Esophagus (tissue), 2 donors: ENCODE data around the gene PKNOX2. TPM values are rescaled to one million over a fixed set of nuclear protein-coding genes. Genes with fewer than 3 reads are reported as not detected.

Experiments
- H3K27ac ChIP-seq, 2 donors: one replicate each; pipeline ENCODE4 v1.5.1; 2013; ENCODE audit warnings: low read depth in 2 of 2, mild to moderate bottlenecking in 2 of 2, inconsistent platforms in 1 of 2, low read length in 1 of 2, moderate library complexity in 1 of 2
- H3K27me3 ChIP-seq, 2 donors: one replicate each; pipeline ENCODE4 v1.6.1; 2013; ENCODE audit warnings: low read length in 2 of 2, control low read depth in 1 of 2, mild to moderate bottlenecking in 1 of 2; ENCODE audit not compliant: insufficient read depth in 2 of 2, control insufficient read depth in 1 of 2
- H3K36me3 ChIP-seq, 2 donors: one replicate each; pipeline ENCODE4 v1.6.1; 2013; ENCODE audit warnings: low read length in 1 of 2; ENCODE audit not compliant: control insufficient read depth in 2 of 2, insufficient read depth in 2 of 2
- H3K4me1 ChIP-seq, 2 donors: one replicate each; pipeline ENCODE4 v1.6.1; 2013; ENCODE audit warnings: low read length in 1 of 2; ENCODE audit not compliant: control insufficient read depth in 2 of 2, insufficient read depth in 2 of 2
- H3K4me3 ChIP-seq, 2 donors: one replicate each; pipeline ENCODE4 v1.5.1; 2013; ENCODE audit warnings: low read length in 2 of 2, mild to moderate bottlenecking in 2 of 2, low read depth in 1 of 2, moderate library complexity in 1 of 2
- H3K9me3 ChIP-seq, 2 donors: one replicate each; pipeline ENCODE4 v1.6.1; 2013; ENCODE audit warnings: mild to moderate bottlenecking in 2 of 2, low read depth in 1 of 2, low read length in 1 of 2, moderate library complexity in 1 of 2; ENCODE audit not compliant: control insufficient read depth in 2 of 2, insufficient read depth in 1 of 2
- WGBS, 2 donors: extraction: QIAGEN DNeasy Blood & Tissue Kit; methylation state at CpG; one replicate each; pipeline ENCODE4 v1.1.7; 2013; 5-methylcytosine and 5-hydroxymethylcytosine counted together
- polyA plus RNA-seq, 2 donors: library from polyadenylated mRNA; stranded (reverse); fragments of 200-250 nt; gene quantifications; one replicate each; pipeline ENCODE4 v1.2.3, GENCODE V29; 2013
- donor health status: healthy with polysubstance abuse.
- donor health status: Bipolar disorder and iron deficiency.

Gene PKNOX2
- polyA plus RNA-seq, 2 donors: 0.24 to 0.43 TPM

GRCh38 chr11:125441648-125442410 is 277.3 kb downstream of the PKNOX2 start:
- Histone ChIP-seq H3K4me1 (no peaks in the 10 kb centered on the region), H3K36me3 (no peaks in the 10 kb centered on the region), H3K4me3 (no peak overlapping the region), H3K9me3 (no peaks in the 10 kb centered on the region), H3K27me3 (no peaks in the 10 kb centered on the region), H3K27ac (no peak overlapping the region)
- WGBS, 2 donors: 66% methylated on average over 11 of the region's 11 CpGs

DNA sequence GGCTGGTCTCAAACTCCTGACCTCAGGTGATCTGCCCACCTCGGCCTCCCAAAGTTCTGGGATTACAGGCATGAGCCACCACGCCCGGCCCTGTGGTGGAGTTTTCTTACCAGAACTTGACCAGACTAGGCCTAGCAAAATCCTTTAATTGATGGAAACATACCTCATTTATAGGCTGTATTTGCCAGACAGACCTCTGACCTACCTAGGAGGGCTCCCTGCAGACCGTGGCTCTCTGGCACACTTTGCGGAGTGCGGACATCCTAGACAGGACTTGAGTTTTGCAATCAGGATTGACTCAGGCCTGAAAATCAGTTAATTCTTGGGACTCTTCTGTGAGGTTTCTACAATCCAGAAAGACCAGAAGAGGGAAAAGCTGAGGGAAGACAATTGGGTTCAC is 278.4 kb downstream of the PKNOX2 start:
- no peaks in the 10 kb centered on the region for H3K36me3 ChIP-seq
- no peak overlapping the region for H3K27ac ChIP-seq
- H3K27me3 ChIP-seq: no peaks in the 10 kb centered on the region
- no peaks in the 10 kb centered on the region for H3K4me1 ChIP-seq
- no peaks in the 10 kb centered on the region for H3K9me3 ChIP-seq
- no peak overlapping the region for H3K4me3 ChIP-seq
- WGBS, 2 donors: 92 to 94% methylated on average over 6 of the region's 6 CpGs

DNA sequence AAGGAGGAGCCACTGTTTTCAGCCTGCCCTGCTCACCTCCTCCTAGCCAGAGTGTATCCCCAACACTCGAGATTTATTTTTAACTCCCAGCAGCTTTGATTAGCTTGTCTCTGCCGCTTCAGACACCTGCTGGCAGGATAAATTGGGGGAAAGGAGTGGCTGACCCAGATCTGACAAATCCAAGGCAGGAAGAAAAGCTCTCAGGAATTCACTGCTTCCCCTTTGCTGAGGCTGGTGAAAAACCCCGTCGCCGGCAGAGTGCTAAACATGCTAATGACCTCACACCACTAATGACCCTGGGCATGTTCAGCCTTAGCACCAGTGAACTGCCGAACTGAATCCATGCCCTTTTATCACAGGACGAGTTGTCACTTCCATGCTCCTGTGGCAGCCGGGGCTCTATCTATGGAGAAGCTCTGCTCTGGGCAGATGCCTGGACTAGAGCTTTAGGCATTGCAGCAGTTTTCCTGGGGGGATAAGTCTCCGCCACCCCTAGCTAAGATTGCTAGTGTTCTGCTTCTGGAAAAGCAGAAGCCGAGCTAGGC is 279.3 kb downstream of the PKNOX2 start:
- Histone ChIP-seq H3K36me3 (no peaks in the 10 kb centered on the region), H3K4me3 (no peak overlapping the region), H3K4me1 (no peaks in the 10 kb centered on the region), H3K27me3 (no peaks in the 10 kb centered on the region), H3K27ac (no peak overlapping the region), H3K9me3 (no peaks in the 10 kb centered on the region)
- WGBS, 2 donors: 44 to 45% methylated on average over 10 of the region's 10 CpGs

- H3K9me3 ChIP-seq: no peaks in the 10 kb centered on the region
- WGBS, 2 donors: 89 to 92% methylated on average over 12 of the region's 12 CpGs
- H3K27ac ChIP-seq: no peak overlapping the region
- no peak overlapping the region for H3K4me3 ChIP-seq
- no peaks in the 10 kb centered on the region for H3K27me3 ChIP-seq
- H3K36me3 ChIP-seq: no peaks in the 10 kb centered on the region
- no peaks in the 10 kb centered on the region for H3K4me1 ChIP-seq
Observed at GRCh38 chr11:125445731-125446130, 281.2 kb downstream of the PKNOX2 start.

DNA sequence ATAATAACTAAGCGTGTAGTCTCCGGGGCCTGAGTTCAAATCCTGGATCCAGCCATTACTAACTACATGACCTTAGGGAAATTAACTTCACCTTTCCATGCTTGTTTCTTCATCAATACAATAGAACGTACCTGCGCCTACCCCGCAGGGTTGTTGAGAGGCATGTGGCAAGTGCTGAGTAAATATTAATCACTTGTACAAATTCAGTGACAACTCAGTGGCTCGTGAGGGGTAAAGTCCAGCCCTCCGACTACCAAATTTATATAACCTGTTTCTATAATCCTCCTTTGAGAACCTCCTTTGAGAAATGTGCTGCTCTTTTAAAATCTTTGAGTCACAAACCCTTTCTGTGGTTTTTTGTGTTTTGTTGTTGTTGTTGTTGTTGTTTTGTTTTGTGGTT is 281.7 kb downstream of the PKNOX2 start:
- no peaks in the 10 kb centered on the region for H3K9me3 ChIP-seq
- no peak overlapping the region for H3K27ac ChIP-seq
- H3K27me3 ChIP-seq: no peaks in the 10 kb centered on the region
- no peak overlapping the region for H3K4me3 ChIP-seq
- 73 to 86% methylated on average over 7 of the region's 7 CpGs for WGBS, 2 donors
- H3K4me1 ChIP-seq: no peaks in the 10 kb centered on the region
- no peaks in the 10 kb centered on the region for H3K36me3 ChIP-seq

GRCh38 chr11:125447721-125448120 is 283.2 kb downstream of the PKNOX2 start:
- Histone ChIP-seq H3K9me3 (no peaks in the 10 kb centered on the region), H3K4me3 (no peak overlapping the region), H3K27ac (no peak overlapping the region), H3K27me3 (no peaks in the 10 kb centered on the region), H3K4me1 (no peaks in the 10 kb centered on the region), H3K36me3 (peaks cover 0 to 3% of the 10 kb centered on the region in 2 donors)
- WGBS, 2 donors: 90 to 91% methylated on average over 6 of the region's 6 CpGs

DNA sequence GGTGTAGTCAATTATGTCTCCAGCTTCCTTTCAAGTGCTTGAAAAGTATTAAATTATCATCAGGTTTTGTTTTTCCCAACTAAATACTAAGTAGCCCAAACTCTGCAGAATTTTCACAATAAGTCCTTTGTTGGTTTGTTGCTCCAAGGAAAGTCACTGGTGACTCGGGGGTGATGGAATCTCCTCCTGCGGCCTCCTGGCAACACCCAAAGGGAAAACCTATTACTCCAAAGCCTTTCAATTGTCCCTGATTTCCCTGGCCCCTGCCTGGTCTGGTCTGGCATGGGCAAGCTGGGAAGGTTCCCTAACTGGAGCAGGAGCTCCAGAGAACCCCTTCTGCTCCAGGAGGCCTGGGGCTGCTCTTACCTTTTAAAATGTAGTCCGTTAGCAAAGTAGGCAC is 283.6 kb downstream of the PKNOX2 start:
- Histone ChIP-seq H3K4me3 (no peak overlapping the region), H3K36me3 (peaks cover 0 to 3% of the 10 kb centered on the region in 2 donors), H3K4me1 (no peaks in the 10 kb centered on the region), H3K27me3 (no peaks in the 10 kb centered on the region), H3K27ac (no peak overlapping the region), H3K9me3 (no peaks in the 10 kb centered on the region)
- WGBS, 2 donors: 74 to 76% methylated on average over 3 of the region's 3 CpGs

DNA sequence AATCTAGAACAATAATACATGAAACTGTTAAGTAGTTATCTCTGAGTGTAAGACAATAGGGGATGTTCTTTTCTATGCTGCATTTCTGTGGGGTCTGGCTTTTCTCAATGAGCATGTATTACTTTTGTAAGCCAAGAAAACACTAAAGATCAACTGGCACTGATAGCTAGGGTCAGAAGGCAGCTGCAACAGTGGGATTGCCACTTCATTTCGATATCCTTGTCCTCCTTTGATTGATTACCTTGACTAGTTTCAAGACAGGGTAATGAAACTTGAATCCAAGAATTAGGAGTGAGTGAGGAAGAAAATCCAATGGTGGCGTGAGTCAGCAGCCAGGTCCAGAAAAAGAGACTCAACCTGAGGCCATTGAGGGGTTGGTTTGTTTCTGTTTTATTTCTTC is 285.0 kb downstream of the PKNOX2 start:
- 75 to 79% methylated on average over 2 of the region's 2 CpGs for WGBS, 2 donors
- Histone ChIP-seq H3K27ac (no peak overlapping the region), H3K4me3 (no peak overlapping the region), H3K4me1 (no peaks in the 10 kb centered on the region), H3K27me3 (no peaks in the 10 kb centered on the region), H3K9me3 (no peaks in the 10 kb centered on the region), H3K36me3 (peaks cover 0 to 3% of the 10 kb centered on the region in 2 donors)

GRCh38 chr11:125451400-125452124 is 287.0 kb downstream of the PKNOX2 start:
- 25 to 26% methylated on average over 10 of the region's 10 CpGs for WGBS, 2 donors
- peak overlapping the region in 1 of 2 donors; percentile 28 for H3K27ac ChIP-seq
- no peaks in the 10 kb centered on the region for H3K4me1 ChIP-seq
- no peak overlapping the region for H3K4me3 ChIP-seq
- no peaks in the 10 kb centered on the region for H3K27me3 ChIP-seq
- peaks cover 0 to 3% of the 10 kb centered on the region in 2 donors for H3K36me3 ChIP-seq
- H3K9me3 ChIP-seq: no peaks in the 10 kb centered on the region
